Measurements from ENCODE around the gene LAMC1.
"Not testable (repeated sequence)": the region's sequence is repeated elsewhere in the genome, so short reads cannot be mapped to it uniquely, and the experiment has no call there.

LAMC1 gene

GRCh38 chr1:183110326-183110880, 87.2 kb downstream of the LAMC1 start:
- DNase-seq: no peak

- DNase-seq: no peak
Measured at GRCh38 chr1:183114441-183114840, 91.2 kb downstream of the LAMC1 start.

GRCh38 chr1:183116416-183116815, 93.2 kb downstream of the LAMC1 start:
- DNase-seq: no peak

GRCh38 chr1:183121609-183122008, 98.4 kb downstream of the LAMC1 start:
- DNase-seq: no peak

- no peak for DNase-seq
Measured at GRCh38 chr1:183124259-183124658, 101.0 kb downstream of the LAMC1 start.

GRCh38 chr1:183125279-183125999, 102.2 kb downstream of the LAMC1 start:
- no peak for DNase-seq

- no peak for DNase-seq
Measured at GRCh38 chr1:183126000-183126366, 102.8 kb downstream of the LAMC1 start.

- DNase-seq: no peak
Measured at GRCh38 chr1:183126528-183126927, 103.3 kb downstream of the LAMC1 start.

- no peak for DNase-seq
Measured at GRCh38 chr1:183129921-183130690, 106.9 kb downstream of the LAMC1 start.

GRCh38 chr1:183131166-183131565, 107.9 kb downstream of the LAMC1 start:
- DNase-seq: no peak

GRCh38 chr1:183135336-183135735, 112.1 kb downstream of the LAMC1 start:
- no peak for DNase-seq

GRCh38 chr1:183137782-183138181, 114.6 kb downstream of the LAMC1 start:
- DNase-seq: no peak

- DNase-seq: no peak
Measured at GRCh38 chr1:183138301-183138700, 115.1 kb downstream of the LAMC1 start.

- DNase-seq: no peak
Measured at GRCh38 chr1:183139281-183139942, 116.2 kb downstream of the LAMC1 start.

GRCh38 chr1:183140633-183141032, 117.4 kb downstream of the LAMC1 start:
- no peak for DNase-seq

GRCh38 chr1:183142171-183142570, 119.0 kb downstream of the LAMC1 start:
- DNase-seq: no peak

GRCh38 chr1:183143576-183144315, 120.5 kb downstream of the LAMC1 start:
- DNase-seq: no peak

GRCh38 chr1:183144752-183145151, 121.5 kb downstream of the LAMC1 start:
- DNase-seq: no peak

GRCh38 chr1:183147735-183148134, 124.5 kb downstream of the LAMC1 start:
- no peak for DNase-seq

GRCh38 chr1:183148599-183148998, 125.4 kb downstream of the LAMC1 start:
- DNase-seq: no peak

- no peak for DNase-seq
Measured at GRCh38 chr1:183149273-183149672, 126.1 kb downstream of the LAMC1 start.

GRCh38 chr1:183150032-183150431, 126.8 kb downstream of the LAMC1 start:
- DNase-seq: not testable (repeated sequence)

GRCh38 chr1:183150445-183150844, 127.2 kb downstream of the LAMC1 start:
- DNase-seq: no peak
